SIG-M5 (cell line): ENCODE measurements around the gene UPB1.
A peak's percentile ranks its signal among the peaks of the same experiment; 100 is the strongest.
"Not testable (repeated sequence)": the region's sequence is repeated elsewhere in the genome, so short reads cannot be mapped to it uniquely, and the experiment has no call there.

Experiments used
- DNase-seq: peaks from one replicate; lab custom pipeline; 2025; lab: John Stamatoyannopoulos, UW

Gene UPB1

GRCh38 chr22:24535348-24535747 lies 40.2 kb downstream of the UPB1 start:
- no peak for DNase-seq

- no peak for DNase-seq
Observed at GRCh38 chr22:24536089-24536488, 41.0 kb downstream of the UPB1 start.

- DNase-seq, result no peak
Observed at GRCh38 chr22:24540470-24540869, 45.3 kb downstream of the UPB1 start.

GRCh38 chr22:24541681-24542515 lies 46.8 kb downstream of the UPB1 start:
- no peak for DNase-seq

- DNase-seq, result no peak
Observed at GRCh38 chr22:24542641-24543040, 47.5 kb downstream of the UPB1 start.

- DNase-seq, result no peak
Observed at GRCh38 chr22:24543185-24543601, 48.1 kb downstream of the UPB1 start.

GRCh38 chr22:24543679-24544243 lies 48.6 kb downstream of the UPB1 start:
- DNase-seq, result no peak

GRCh38 chr22:24548812-24549211 lies 53.7 kb downstream of the UPB1 start:
- no peak for DNase-seq

GRCh38 chr22:24550028-24550901 lies 55.1 kb downstream of the UPB1 start:
- no peak for DNase-seq

GRCh38 chr22:24550902-24551435 lies 55.8 kb downstream of the UPB1 start:
- DNase-seq, result no peak

GRCh38 chr22:24552503-24553286 lies 57.6 kb downstream of the UPB1 start:
- DNase-seq, result not testable (repeated sequence)

- no peak for DNase-seq
Observed at GRCh38 chr22:24553597-24554312, 58.6 kb downstream of the UPB1 start.

- no peak for DNase-seq
Observed at GRCh38 chr22:24554313-24555164, 59.4 kb downstream of the UPB1 start, which contains the start of gene GUCD1. TSS of gene GUCD1 (minus strand) at chr22:24555138. CDS start at chr22:24554991, 147 bp downstream.

- peak; percentile 83 for DNase-seq
Observed at GRCh38 chr22:24555165-24556039, 60.3 kb downstream of the UPB1 start, which contains the start of gene SNRPD3. TSS of gene SNRPD3 (plus strand) at chr22:24555999. CDS start at chr22:24557675, 1,676 bp downstream.

- DNase-seq, result no peak
Observed at GRCh38 chr22:24559471-24559870, 64.3 kb downstream of the UPB1 start.

- no peak for DNase-seq
Observed at GRCh38 chr22:24563246-24563645, 68.1 kb downstream of the UPB1 start.

- no peak for DNase-seq
Observed at GRCh38 chr22:24564376-24565058, 69.4 kb downstream of the UPB1 start.

- DNase-seq, result no peak
Observed at GRCh38 chr22:24565077-24565476, 69.9 kb downstream of the UPB1 start.
